SIG-M5 (cell line): ENCODE measurements around the gene VANGL1.

ENCODE experiments used
- DNase-seq: peaks from one replicate; lab custom pipeline; 2025; lab: John Stamatoyannopoulos, UW

The VANGL1 gene

GRCh38 chr1:115744646-115745275 is 103.0 kb downstream of the VANGL1 start:
- no peak for DNase-seq

GRCh38 chr1:115746021-115746690 is 104.4 kb downstream of the VANGL1 start:
- no peak for DNase-seq
